PC-9 (cell line): ENCODE results near the gene C4BPB. TPM values are rescaled to one million over a fixed set of nuclear protein-coding genes. Genes with fewer than 3 reads are reported as not detected.

Experiments used
- BruUV-seq: library from RNA; stranded (reverse); fragments of 400-500 nt; replicated peaks from 2 replicates; lab custom pipeline; 2021; lab: Mats Ljungman, UMichigan
- CTCF ChIA-PET: fragments of 300-600 bp; sonication (Branson Sonifier 250); formaldehyde crosslinking; loops from one replicate; lab custom pipeline; 2022; ENCODE audit warnings: antibody characterized with exemption; lab: Charles Lee
- POLR2A ChIA-PET: fragments of 300-600 bp; sonication (Branson Sonifier 250); formaldehyde crosslinking; loops from one replicate; lab custom pipeline; 2022; ENCODE audit warnings: antibody characterized with exemption; ENCODE audit not compliant: unreplicated experiment; lab: Charles Lee
- DNase-seq, 2 experiments: peaks; one replicate each; pipeline versions ENCODE4 v3.0.0 to v3.0.0-alpha.2; 2015 to 2022; ENCODE audit warnings: mixed read lengths in 1 of 2
- H2AFZ ChIP-seq: fragments of 200-600 bp; sonication (generic); 2 replicates; pipeline ENCODE4 v1.8.1; 2017; ENCODE audit warnings: antibody characterized with exemption
- H3F3A ChIP-seq: fragments of 200-600 bp; sonication (generic); 2 replicates; pipeline ENCODE4 v1.8.1; 2017; ENCODE audit warnings: antibody characterized with exemption, mild to moderate bottlenecking, low read depth; ENCODE audit not compliant: insufficient read depth
- H3K27ac ChIP-seq: fragments of 200-600 bp; sonication (generic); 2 replicates; pipeline ENCODE4 v1.6.1; 2016; ENCODE audit warnings: mixed run types
- H3K27me3 ChIP-seq: fragments of 200-600 bp; sonication (generic); 2 replicates; pipeline ENCODE4 v1.6.1; 2016; ENCODE audit warnings: low read depth, mixed run types; ENCODE audit not compliant: insufficient read depth
- H3K36me3 ChIP-seq: fragments of 200-600 bp; sonication (generic); 2 replicates; pipeline ENCODE4 v1.6.1; 2016; ENCODE audit warnings: low read depth, mixed run types
- H3K4me1 ChIP-seq: fragments of 200-600 bp; sonication (generic); replicated peaks from 2 replicates; pipeline ENCODE4 v1.6.1; 2016; ENCODE audit warnings: mixed run types; ENCODE audit not compliant: insufficient read depth
- H3K4me2 ChIP-seq: fragments of 200-600 bp; sonication (generic); 2 replicates; pipeline ENCODE4 v1.6.1; 2017; ENCODE audit warnings: mixed run types
- H3K4me3 ChIP-seq: fragments of 200-600 bp; sonication (generic); 2 replicates; pipeline ENCODE4 v1.6.1; 2016; ENCODE audit warnings: mixed run types
- H3K79me2 ChIP-seq: fragments of 200-600 bp; sonication (generic); 2 replicates; pipeline ENCODE4 v1.6.1; 2017; ENCODE audit warnings: low read depth, mixed run types
- H3K9me2 ChIP-seq: fragments of 200-600 bp; sonication (generic); 2 replicates; pipeline ENCODE4 v1.8.1; 2017; ENCODE audit warnings: mild to moderate bottlenecking; ENCODE audit not compliant: insufficient read depth
- H3K9me3 ChIP-seq: fragments of 200-600 bp; sonication (generic); 2 replicates; pipeline ENCODE4 v1.8.1; 2016; ENCODE audit warnings: low read depth; ENCODE audit not compliant: insufficient read depth
- H4K20me1 ChIP-seq: fragments of 200-600 bp; sonication (generic); 2 replicates; pipeline ENCODE4 v1.8.1; 2017; ENCODE audit not compliant: insufficient read depth
- CTCF ChIP-seq: fragments of 200-600 bp; sonication (generic); conservative IDR thresholded peaks from 2 replicates; pipeline ENCODE4 v1.6.1; 2017; ENCODE audit warnings: mixed run types, antibody characterized with exemption, mild to moderate bottlenecking, moderate library complexity
- EZH2 ChIP-seq: fragments of 200-600 bp; sonication (generic); IDR thresholded peaks from 2 replicates; pipeline ENCODE4 v1.8.0; 2017; ENCODE audit warnings: antibody characterized with exemption, low read depth
- intact Hi-C: fragments of 100-400 bp; cut with micrococcal nuclease; formaldehyde crosslinking; loops from one replicate; pipeline ENCODE4 v1.10.0; 2022; ENCODE audit not compliant: unreplicated experiment
- total RNA-seq: library from RNA; stranded (reverse); gene quantifications from 2 replicates; pipeline ENCODE4 v1.2.3, GENCODE V29; 2021

C4BPB gene
- total RNA-seq, 1 experiment from 2014 or later = 4.2 TPM

- Histone ChIP-seq H2AFZ (no peak overlapping the region), H3K9me2 (no peaks in the 10 kb centered on the region), H3K4me2 (no peak overlapping the region), H3K27me3 (no peaks in the 10 kb centered on the region), H3K4me3 (no peak overlapping the region), H4K20me1 (no peaks in the 10 kb centered on the region), H3K9me3 (no peaks in the 10 kb centered on the region), H3K27ac (no peak overlapping the region), H3K36me3 (no peaks in the 10 kb centered on the region; the same call in 1 of the 2 replicates), H3K79me2 (peaks cover 12% of the 10 kb centered on the region), H3F3A (peaks cover 31% of the 10 kb centered on the region), H3K4me1 (peaks cover 10% of the 10 kb centered on the region)
- BruUV-seq = no TSS peak
- DNase-seq = no peak
- ChIA-PET CTCF (no interaction called here), POLR2A (no interaction called here)
- intact Hi-C loops = loop anchor here (10.0 kb wide), 1 partner anchor 421 kb away; the partner anchor contains the start of gene DYRK3
- TF ChIP-seq CTCF (no peak), EZH2 (no peak)
Observed at GRCh38 chr1:207055386-207056001, 33.2 kb upstream of the C4BPB start.

DNA sequence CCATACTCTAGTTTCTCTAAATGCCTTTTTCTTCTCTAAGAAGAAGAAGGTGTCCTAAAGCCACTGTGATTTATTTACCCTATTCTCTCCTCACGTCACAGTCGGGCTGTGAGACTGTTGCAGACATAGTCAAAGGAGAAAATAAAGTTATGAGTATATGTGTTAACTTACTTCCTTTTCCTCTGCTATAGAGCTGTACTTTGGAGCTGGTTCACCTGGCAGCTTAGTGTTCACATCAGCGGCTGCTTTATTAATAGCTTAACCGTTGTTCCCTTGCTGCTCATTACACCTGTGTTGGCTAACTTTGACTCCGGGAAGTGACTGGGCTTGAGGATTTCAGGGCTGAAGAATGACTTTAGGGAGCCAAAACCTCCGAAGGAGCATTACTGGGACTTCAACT lies 32.0 kb upstream of the C4BPB start:
- BruUV-seq = no TSS peak
- ChIA-PET CTCF (interaction anchor here (0.6 kb wide), 1 partner anchor 75 kb away, joined by 4 read pairs; no protein-coding TSS in a partner anchor), POLR2A (no interaction called here)
- no peaks in the 10 kb centered on the region for H3K9me3 ChIP-seq
- H2AFZ ChIP-seq = no peak overlapping the region
- no peaks in the 10 kb centered on the region for H4K20me1 ChIP-seq
- peaks cover 9% of the 10 kb centered on the region for H3K79me2 ChIP-seq
- no peak overlapping the region for H3K4me3 ChIP-seq
- intact Hi-C loops = loop anchor here (10.0 kb wide), 1 partner anchor 422 kb away; the partner anchor contains the start of gene DYRK3
- H3K9me2 ChIP-seq = no peaks in the 10 kb centered on the region
- no peak overlapping the region for H3K27ac ChIP-seq
- TF ChIP-seq EZH2 (no peak), CTCF (no peak)
- peaks cover 23% of the 10 kb centered on the region for H3F3A ChIP-seq
- H3K4me1 ChIP-seq = peaks cover 6% of the 10 kb centered on the region
- DNase-seq = no peak
- no peaks in the 10 kb centered on the region; the same call in 1 of the 2 replicates for H3K36me3 ChIP-seq
- no peaks in the 10 kb centered on the region for H3K27me3 ChIP-seq
- no peak overlapping the region for H3K4me2 ChIP-seq

DNA sequence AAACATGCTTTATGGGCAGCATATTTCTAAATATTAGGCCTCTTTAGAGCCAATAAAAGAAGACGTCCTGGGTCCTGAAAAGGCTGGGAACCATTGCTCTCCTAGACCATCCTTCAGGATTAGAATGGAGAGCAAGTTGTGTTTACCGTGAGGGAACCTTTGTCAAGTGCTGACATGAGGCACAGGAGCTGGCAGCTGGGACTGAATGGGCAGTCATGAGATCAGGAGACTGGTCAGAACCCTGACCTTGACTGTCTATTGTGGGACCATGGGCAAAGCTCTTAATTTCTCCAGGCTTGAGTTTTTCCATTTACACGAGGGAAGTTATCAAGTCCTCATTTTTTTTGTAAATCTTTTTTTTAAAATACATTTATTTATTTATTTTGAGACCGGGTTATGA lies 30.4 kb upstream of the C4BPB start:
- no peak overlapping the region for H3K4me3 ChIP-seq
- no peaks in the 10 kb centered on the region for H3K27me3 ChIP-seq
- H3K4me1 ChIP-seq = no peaks in the 10 kb centered on the region
- no peak overlapping the region for H2AFZ ChIP-seq
- ChIA-PET CTCF (no interaction called here), POLR2A (interaction anchor here (1.0 kb wide), 1 partner anchor 554 kb away, joined by 3 read pairs; no protein-coding TSS in a partner anchor)
- peaks cover 12% of the 10 kb centered on the region; the same call in 1 of the 2 replicates for H3F3A ChIP-seq
- H3K36me3 ChIP-seq = peaks cover 12% of the 10 kb centered on the region; the same call in 1 of the 2 replicates
- H3K4me2 ChIP-seq = no peak overlapping the region
- no peaks in the 10 kb centered on the region for H3K9me2 ChIP-seq
- no peak for TF ChIP-seq CTCF
- no peak for TF ChIP-seq EZH2
- no peak overlapping the region for H3K27ac ChIP-seq
- DNase-seq = no peak
- H4K20me1 ChIP-seq = no peaks in the 10 kb centered on the region
- BruUV-seq = no TSS peak
- H3K9me3 ChIP-seq = no peaks in the 10 kb centered on the region
- intact Hi-C loops = loop anchor here (10.0 kb wide), 1 partner anchor 423 kb away; the partner anchor contains the start of gene DYRK3
- H3K79me2 ChIP-seq = no peaks in the 10 kb centered on the region
